AG04450 (cell line): ENCODE results near the gene GRIN2A. TPM values are rescaled to one million over a fixed set of nuclear protein-coding genes. Genes with fewer than 3 reads are reported as not detected.

ENCODE experiments used
- CTCF ChIA-PET: fragments of 300-600, 350-600 bp; formaldehyde crosslinking; extraction: SDS; loops from one replicate; lab custom pipeline; 2022; ENCODE audit warnings: antibody characterized with exemption, inconsistent platforms; lab: Charles Lee
- POLR2A ChIA-PET: fragments of 350-600 bp; formaldehyde crosslinking; extraction: SDS; loops from one replicate; lab custom pipeline; 2021; ENCODE audit warnings: antibody characterized with exemption, inconsistent platforms; lab: Yijun Ruan, JAX
- DNase-seq: peaks from one replicate; pipeline ENCODE4 v3.0.0-alpha.2; 2011; ENCODE audit warnings: low read depth, low spot score
- H3K27ac ChIP-seq: one replicate; pipeline ENCODE4 v1.5.1; 2012; ENCODE audit warnings: low read depth, low read length, control low read depth
- H3K27me3 ChIP-seq: one replicate; pipeline ENCODE4 v1.6.0; 2012; ENCODE audit warnings: low read length; ENCODE audit not compliant: control insufficient read depth, insufficient read depth
- H3K4me3 ChIP-seq: 2 replicates; pipeline ENCODE4 v1.5.1; 2011; ENCODE audit warnings: mild to moderate bottlenecking, low read depth, low read length, control low read depth
- H3K9me3 ChIP-seq: 2 replicates; pipeline ENCODE4 v1.5.1; 2012; ENCODE audit warnings: low read length; ENCODE audit not compliant: control insufficient read depth, insufficient read depth
- CTCF ChIP-seq: IDR thresholded peaks from 2 replicates; pipeline ENCODE4 v1.5.1; 2011; ENCODE audit warnings: low read depth, low read length, control low read depth, inconsistent platforms
- polyA plus RNA-seq: library from polyadenylated mRNA; depleted of rRNA; stranded (reverse); fragments of >200 nt; gene quantifications from 2 replicates; pipeline ENCODE4 v1.2.3, GENCODE V29; 2011

The GRIN2A gene
- polyA plus RNA-seq, 1 experiment, result not detected

DNA sequence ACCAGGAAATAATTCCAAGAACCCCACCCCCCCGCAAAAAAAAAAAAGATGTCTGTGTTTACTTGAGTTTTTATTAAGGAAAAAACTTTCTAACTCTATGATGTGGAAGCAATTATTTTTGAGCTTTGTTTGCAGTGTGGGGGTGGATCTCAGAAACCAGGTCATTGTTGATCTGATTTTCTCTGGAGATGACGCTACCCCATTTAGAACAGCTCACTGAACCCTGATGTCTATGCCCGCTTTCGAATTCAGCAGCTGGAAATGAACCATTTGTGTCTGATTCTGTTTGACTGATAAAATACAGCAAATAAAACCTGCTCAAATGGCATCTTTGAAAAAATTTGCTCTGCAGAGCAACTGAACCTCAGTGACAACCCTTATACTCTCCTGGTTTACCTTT is 368.6 kb downstream of the GRIN2A start:
- Histone ChIP-seq H3K27ac (no peak overlapping the region), H3K9me3 (peaks cover 36% of the 10 kb centered on the region), H3K27me3 (no peaks in the 10 kb centered on the region), H3K4me3 (no peak overlapping the region)
- POLR2A ChIA-PET, result no interaction called here
- TF ChIP-seq CTCF, result no peak
- CTCF ChIA-PET, result no interaction called here
- DNase-seq, result no peak

GRCh38 chr16:9808210-9808609 is 374.0 kb downstream of the GRIN2A start:
- Histone ChIP-seq H3K4me3 (no peak overlapping the region), H3K27me3 (no peaks in the 10 kb centered on the region), H3K27ac (no peak overlapping the region), H3K9me3 (peaks cover 47% of the 10 kb centered on the region)
- CTCF ChIA-PET, result no interaction called here
- no peak for TF ChIP-seq CTCF
- POLR2A ChIA-PET, result no interaction called here
- DNase-seq, result no peak

DNA sequence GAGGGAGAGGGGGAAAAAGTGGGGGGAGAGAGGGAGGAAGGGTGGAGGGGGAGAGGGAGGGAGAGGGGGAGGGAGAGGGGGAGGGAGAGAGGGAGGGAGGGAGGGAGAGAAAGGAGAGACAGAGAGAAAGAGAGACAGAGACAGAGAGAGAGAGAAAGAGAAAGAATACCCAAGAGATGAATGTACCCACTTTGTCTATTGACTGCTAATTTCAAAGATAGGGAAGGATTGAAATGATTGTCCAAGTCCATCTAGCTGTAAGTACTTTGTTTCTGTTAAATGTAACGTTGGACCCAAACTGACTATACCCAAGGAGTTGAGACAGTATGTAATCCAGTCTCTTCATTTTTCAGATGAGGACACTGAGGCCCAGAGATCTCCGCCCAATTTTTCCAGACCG is 374.9 kb downstream of the GRIN2A start:
- no peak for DNase-seq
- ChIA-PET POLR2A (no interaction called here), CTCF (no interaction called here)
- Histone ChIP-seq H3K27me3 (no peaks in the 10 kb centered on the region), H3K4me3 (no peak overlapping the region), H3K9me3 (peaks cover 49% of the 10 kb centered on the region), H3K27ac (no peak overlapping the region)
- TF ChIP-seq CTCF, result no peak

GRCh38 chr16:9805109-9805508 is 377.1 kb downstream of the GRIN2A start:
- CTCF ChIA-PET, result no interaction called here
- no peak for DNase-seq
- H3K27me3 ChIP-seq, result no peaks in the 10 kb centered on the region
- TF ChIP-seq CTCF, result no peak
- H3K27ac ChIP-seq, result no peak overlapping the region
- no peak overlapping the region for H3K4me3 ChIP-seq
- H3K9me3 ChIP-seq, result peaks cover 34% of the 10 kb centered on the region
- POLR2A ChIA-PET, result no interaction called here

DNA sequence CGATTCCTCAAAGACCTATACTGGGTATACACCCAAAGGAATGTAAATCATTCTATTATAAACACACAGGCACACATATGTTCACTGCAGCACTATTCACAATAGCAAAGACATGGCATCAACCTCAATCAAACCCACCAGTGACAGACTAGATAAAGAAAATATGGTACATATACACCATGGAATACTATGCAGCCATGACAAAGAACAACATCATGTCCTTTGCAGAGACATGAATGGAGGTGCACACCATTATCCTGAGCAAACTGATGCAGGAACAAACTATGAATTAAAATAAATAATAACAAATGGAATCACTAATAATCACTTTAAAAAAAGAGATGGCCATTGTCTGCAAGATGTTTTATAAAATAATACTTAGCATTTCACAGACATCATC is 380.1 kb downstream of the GRIN2A start:
- peaks cover 40% of the 10 kb centered on the region for H3K9me3 ChIP-seq
- H3K4me3 ChIP-seq, result no peak overlapping the region
- DNase-seq, result no peak
- H3K27me3 ChIP-seq, result no peaks in the 10 kb centered on the region
- no peak for TF ChIP-seq CTCF
- ChIA-PET CTCF (no interaction called here), POLR2A (no interaction called here)
- H3K27ac ChIP-seq, result no peak overlapping the region
